IPS DF 4.7 (cell line): ENCODE measurements around the gene PES1.
"Not testable (repeated sequence)": the region's sequence is repeated elsewhere in the genome, so short reads cannot be mapped to it uniquely, and the experiment has no call there.

Source experiments
- DNase-seq: peaks from one replicate; pipeline ENCODE4 v3.0.0-alpha.2; 2013; ENCODE audit warnings: low spot score; ENCODE audit errors: extremely low read depth

The PES1 gene

GRCh38 chr22:30555282-30556210 is 36.2 kb downstream of the PES1 start:
- DNase-seq = no peak

GRCh38 chr22:30553971-30554370 is 37.7 kb downstream of the PES1 start:
- no peak for DNase-seq

GRCh38 chr22:30552719-30553118 is 39.0 kb downstream of the PES1 start:
- DNase-seq = no peak

- not testable (repeated sequence) for DNase-seq
Measured at GRCh38 chr22:30551813-30552212, 39.9 kb downstream of the PES1 start.

- no peak for DNase-seq
Measured at GRCh38 chr22:30547188-30547587, 44.5 kb downstream of the PES1 start.

- no peak for DNase-seq
Measured at GRCh38 chr22:30546616-30547015, 45.1 kb downstream of the PES1 start, which contains the start of gene SEC14L6. Gene SEC14L6, minus strand, starts transcription at chr22:30546741. Its CDS starts 59 bp downstream, at chr22:30546682.

GRCh38 chr22:30542811-30543188 is 48.9 kb downstream of the PES1 start:
- no peak for DNase-seq

GRCh38 chr22:30541961-30542810 is 49.5 kb downstream of the PES1 start:
- DNase-seq = no peak

- not testable (repeated sequence) for DNase-seq
Measured at GRCh38 chr22:30541511-30541910, 50.2 kb downstream of the PES1 start.

GRCh38 chr22:30539368-30539767 is 52.3 kb downstream of the PES1 start:
- no peak for DNase-seq

GRCh38 chr22:30538280-30538679 is 53.4 kb downstream of the PES1 start:
- DNase-seq = no peak

GRCh38 chr22:30537083-30537731 is 54.5 kb downstream of the PES1 start:
- no peak for DNase-seq

GRCh38 chr22:30535182-30535581 is 56.5 kb downstream of the PES1 start:
- no peak for DNase-seq

GRCh38 chr22:30531651-30532608 is 59.8 kb downstream of the PES1 start:
- DNase-seq = no peak

- no peak for DNase-seq
Measured at GRCh38 chr22:30526656-30527055, 65.1 kb downstream of the PES1 start.
